Measurements from ENCODE around the gene BRD7.
A peak's percentile ranks its signal among the peaks of the same experiment; 100 is the strongest.
"Not testable (repeated sequence)": the region's sequence is repeated elsewhere in the genome, so short reads cannot be mapped to it uniquely, and the experiment has no call there.

Gene BRD7

DNA sequence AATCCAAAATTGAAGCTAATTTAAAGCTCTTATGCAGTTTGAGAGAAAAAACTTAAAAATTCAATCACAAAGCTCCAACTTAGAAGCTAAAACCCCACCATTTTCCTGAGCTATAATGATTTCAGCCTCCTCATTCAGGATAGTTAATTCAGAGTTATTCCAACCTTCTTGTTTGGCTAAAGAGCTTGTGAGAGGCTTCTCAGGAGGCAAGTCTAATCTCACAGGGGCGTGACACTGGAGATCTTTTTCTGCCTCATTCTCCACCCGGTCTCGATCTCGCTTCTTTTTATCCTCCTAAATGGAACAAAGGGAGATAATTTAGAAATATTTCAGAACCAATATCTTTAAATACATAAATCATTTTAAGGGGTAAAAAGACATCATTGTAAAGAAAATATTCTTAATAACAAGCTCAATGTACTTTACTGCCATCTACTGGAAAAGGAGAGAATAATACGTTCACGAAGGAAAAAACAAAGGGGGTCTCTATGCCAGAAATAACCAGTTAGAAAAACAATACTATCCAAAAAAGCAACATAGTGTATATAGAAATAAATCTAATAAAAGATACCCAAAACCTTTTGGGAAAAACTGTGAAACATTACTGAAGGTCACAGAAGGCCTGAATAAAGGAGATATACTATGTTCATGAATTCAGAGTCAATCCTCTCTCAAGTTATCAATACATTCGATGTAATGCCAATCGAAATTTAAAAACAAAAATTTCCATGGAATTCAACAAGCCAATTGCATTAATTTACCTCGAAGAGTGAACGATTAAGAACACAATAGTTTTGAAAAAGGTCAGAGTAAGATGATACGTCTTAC is 13.9 kb downstream of the BRD7 start:
- DNase-seq, result no peak

DNA sequence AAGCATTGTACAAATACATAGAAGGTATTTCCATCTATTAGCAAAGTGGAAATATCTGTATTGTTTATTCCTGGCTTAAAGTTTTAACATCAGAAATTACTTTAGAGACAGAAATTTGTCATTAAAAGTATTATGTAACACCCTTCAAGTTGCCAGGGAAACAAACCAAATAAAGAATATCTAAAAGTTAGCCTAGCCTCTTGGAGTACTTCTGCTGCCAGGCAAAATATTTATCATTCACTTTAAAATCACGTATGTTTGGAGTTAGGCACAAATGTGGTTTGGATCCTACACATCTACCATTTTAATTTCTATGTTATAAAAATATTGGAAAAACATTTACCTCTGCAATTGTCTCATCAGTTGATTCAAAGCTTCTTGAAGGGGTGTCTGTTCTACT is 14.7 kb downstream of the BRD7 start:
- no peak for DNase-seq

DNA sequence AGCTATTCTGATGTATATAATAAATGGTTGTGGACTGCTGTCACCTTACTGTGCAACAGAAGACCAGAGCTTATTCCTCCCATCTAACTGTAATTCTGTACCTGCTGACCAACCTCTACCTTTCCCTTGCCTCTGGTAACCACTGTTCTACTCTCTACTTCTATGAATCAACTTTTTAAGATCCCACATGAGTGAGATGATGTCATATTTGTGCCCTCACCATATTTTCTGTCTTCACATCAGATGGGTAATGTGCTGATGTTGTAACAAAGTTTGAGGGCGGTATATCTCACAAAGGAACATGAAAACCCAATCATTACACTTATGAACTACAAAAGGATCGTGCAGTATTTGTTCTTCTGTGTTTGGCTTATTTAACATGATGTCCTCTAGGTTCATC is 16.8 kb downstream of the BRD7 start:
- no peak for DNase-seq

DNA sequence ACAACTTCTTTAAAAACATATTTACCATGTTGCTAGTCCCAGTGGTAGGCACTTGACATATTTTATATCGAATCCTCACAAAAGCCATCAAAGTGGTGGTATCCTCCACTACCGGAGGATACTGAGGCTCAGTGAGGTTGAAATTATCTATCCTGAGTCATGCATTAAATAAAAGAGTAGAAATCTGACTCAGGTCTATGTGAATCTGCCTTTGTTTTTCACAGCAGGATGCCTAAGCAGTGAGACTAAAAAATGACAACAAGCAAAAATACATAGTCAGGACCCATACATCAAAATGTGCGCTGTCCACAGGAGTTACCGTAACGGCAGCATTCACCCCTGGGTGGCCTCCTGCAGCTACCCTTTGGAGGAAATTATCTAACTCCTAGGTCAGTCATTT is 17.7 kb downstream of the BRD7 start:
- no peak for DNase-seq

DNA sequence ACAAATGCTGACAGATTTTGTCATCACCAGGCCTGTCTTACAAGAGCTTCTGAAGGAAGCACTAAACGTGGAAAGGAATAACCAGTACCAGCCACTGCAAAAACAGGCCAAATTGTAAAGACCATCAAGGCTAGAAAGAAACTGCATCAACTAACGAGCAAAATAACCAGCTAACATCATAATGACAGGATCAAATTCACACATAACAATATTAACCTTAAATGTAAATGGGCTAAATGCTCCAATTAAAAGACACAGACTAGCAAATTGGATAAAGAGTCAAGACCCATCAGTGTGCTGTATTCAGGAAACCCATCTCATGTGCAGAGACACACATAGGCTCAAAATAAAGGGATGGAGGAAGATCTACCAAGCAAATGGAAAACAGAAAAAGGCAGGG is 23.6 kb downstream of the BRD7 start:
- not testable (repeated sequence) for DNase-seq

DNA sequence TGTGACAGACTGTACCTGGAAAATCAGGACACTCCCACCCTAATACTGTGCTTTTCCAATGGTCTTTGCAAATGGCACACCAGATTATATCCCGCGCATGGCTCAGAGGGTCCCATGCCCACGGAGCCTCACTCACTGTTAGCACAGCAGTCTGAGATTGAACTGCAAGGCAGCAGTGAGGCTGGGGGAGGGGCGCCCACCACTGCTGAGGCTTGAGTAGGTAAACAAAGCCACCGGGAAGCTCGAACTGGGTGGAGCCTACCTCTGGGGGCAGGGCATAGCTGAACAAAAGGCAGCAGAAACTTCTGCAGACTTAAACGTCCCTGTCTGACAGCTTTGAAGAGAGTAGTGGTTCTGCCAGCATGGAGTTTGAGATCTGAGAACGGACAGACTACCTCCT is 25.2 kb downstream of the BRD7 start:
- DNase-seq, result not testable (repeated sequence)

DNA sequence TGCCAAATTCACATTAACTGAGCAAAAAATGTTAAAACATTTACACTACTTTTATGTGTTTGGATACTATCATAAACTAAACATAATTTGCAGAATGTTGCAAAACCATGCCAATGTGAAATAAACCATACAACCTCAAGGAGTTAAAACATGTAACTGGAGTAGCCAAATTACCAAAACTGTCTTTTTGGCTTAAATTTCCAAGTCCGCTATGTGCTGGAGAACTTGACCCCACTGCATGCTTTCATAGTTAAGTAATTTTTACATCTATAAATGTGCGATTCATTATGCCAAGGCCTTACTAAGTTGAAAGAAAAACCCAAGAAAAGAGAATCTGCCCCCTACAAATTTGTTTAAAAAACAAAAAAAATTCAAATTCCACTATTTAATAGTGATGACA is 28.2 kb downstream of the BRD7 start:
- DNase-seq, result no peak

DNA sequence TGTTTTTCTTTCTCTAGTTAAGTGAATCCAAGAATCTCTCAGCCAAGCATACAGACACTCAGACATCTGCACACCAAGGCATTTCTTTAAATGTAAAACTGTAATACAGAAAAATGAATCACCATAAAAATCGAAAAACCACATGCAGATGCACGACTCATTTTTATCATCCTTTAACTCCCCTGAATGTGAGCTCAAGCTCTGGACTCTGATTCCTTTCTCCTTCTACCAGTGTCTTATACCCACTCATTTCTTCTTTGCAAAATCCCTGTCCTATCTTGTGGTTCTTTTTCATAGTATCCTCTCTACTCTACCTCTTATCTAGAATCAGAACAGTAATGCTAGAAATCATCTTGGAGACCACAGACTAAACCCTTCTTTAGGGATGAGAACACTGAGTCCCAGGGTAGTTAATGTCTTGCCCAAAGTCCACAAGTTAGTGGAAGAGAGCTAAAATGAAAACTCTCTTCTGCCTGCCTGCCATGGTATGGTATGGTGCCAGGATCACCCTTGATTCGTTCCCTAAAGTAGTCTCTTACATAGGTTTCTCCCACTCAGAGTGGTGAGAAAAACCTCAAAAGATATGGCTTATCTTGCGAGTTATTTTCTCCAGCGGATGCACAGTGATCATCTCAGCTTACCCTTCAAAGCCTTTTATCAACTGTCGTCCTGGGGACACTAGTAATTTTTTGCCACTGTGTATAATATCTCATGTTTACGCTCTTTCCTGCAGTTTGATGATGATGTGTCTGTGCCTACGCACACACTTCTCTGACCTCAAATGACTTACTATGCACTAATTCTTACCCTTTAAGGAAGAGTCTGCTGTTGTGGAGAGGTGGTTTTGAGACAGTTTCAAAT is 30.2 kb downstream of the BRD7 start:
- DNase-seq, result no peak

DNA sequence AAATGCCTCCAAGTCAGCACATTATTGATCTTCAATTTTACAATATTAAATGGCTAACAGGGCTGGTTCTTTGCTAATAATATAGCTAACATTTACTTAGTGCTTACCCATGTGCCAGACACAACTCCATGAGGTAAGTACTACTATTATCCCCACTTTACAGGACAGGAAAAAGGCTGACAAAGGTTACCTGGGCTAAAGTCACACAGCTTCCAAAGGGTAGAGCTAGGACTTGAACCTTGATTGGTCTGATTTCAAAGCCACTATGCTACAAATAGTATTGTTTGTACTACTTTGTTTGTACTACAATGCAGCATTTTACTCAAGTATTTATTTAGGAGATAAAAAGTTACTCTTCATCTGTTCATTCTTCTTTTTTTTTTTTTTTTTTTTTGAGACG is 31.9 kb downstream of the BRD7 start:
- DNase-seq, result no peak

DNA sequence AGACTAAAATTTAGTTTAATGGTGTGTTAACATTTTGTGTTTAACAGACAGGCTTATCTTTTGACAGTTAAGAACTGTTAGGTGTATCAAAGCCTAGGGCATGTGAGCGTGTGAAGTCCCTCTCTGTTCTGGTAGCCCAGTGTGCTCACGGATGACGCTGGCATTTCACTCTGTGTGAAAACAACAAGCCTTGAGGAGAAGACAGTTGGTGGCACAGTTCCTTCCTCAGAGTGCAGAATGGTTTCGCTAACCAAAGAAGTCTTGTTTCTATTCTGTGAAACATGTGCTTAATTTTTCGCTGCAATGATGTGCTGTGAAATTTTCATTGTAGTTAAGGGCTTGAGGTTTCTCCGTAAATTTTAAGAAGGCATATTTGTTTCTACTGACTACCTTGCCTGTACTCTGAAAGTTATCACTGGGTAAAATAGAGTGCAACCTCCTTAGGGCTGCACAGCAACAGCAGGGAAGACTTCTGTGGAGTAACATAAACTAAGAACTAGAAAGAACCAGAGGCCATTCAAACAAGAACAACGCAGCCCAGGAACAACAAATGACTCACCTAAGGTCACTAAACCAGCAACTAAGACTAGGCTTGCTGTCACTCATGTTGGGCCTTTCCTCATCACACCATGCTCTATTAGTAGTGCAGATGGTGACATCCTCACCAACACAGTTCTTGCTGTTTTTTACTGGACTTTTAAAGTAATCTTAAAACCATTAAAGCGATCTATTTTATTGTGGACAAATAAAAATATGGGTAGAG is 33.4 kb downstream of the BRD7 start:
- no peak for DNase-seq

DNA sequence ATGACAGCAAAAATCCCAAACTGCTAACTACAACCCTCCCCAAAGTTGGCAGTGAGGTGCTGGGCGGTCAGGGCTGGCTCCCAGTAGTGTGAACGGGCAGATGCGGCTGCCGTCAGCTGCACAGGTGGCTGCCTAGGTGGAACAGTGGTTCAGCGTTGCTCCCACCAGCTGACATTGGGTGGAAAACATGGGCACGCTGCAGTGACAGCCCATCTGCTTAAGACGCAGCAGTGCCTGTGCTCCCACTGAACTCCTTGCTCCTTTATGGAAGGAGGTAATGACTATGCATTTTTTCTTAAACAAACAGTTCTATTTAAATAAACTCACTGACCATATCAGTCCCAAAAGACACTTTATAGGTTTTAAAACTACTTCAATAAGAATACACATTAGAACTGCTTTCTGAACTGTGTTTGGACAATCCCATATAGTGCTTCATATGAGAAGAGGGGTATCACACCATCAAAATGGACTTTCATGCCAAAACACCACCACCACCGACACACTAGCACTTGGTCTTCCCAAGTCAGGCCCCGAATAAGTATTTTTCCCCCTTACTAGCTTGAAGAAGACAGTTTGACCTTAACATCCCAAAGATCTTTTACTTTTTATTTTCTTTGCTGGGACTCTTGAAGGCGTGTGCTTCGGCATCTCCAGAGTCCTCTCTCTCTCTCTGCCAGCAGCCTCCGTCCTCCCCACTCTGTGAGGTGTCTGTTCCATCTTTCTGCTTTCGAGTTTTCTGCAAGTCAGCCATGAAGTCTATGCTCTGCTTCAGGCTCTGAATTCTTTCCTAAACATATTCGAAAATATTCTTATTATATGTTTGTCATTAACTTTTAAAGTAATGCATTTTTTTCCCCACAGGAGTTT is 34.4 kb downstream of the BRD7 start:
- DNase-seq, result no peak

DNA sequence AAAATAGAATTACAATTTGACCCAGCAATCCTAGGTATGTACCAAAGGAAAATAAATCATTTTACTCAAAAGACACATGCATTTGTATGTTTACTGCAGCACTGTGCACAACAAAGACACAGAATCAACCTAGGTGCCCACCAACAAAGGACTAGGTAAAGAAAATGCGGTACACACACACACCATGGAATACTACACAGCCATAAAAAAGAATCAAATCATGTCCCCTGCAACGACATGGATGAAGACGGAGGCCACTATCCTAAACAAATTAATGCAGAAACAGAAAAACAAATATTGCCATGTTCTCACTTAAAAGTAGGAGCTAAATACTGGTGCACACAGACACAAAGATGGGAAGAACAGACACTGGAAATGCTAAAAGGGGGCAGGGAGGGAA is 36.2 kb downstream of the BRD7 start:
- no peak for DNase-seq

DNA sequence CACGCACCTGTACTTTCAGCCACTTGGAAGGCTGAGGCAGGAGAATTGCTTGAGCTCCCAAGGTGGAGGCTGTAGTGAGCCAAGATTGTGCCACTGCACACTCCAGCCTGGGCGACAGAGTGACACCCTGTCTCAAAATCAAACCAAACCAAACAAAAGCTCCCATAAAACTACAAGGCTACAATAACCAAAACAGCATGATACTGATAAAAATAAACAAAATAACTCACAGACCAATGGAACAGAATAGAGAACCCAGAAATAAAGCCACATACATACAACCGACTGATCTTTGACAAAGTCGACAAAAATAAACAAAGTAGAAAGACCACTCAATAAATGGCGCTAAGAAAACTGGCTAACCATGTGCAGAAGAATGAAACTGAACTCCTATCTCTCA is 37.2 kb downstream of the BRD7 start:
- no peak for DNase-seq

DNA sequence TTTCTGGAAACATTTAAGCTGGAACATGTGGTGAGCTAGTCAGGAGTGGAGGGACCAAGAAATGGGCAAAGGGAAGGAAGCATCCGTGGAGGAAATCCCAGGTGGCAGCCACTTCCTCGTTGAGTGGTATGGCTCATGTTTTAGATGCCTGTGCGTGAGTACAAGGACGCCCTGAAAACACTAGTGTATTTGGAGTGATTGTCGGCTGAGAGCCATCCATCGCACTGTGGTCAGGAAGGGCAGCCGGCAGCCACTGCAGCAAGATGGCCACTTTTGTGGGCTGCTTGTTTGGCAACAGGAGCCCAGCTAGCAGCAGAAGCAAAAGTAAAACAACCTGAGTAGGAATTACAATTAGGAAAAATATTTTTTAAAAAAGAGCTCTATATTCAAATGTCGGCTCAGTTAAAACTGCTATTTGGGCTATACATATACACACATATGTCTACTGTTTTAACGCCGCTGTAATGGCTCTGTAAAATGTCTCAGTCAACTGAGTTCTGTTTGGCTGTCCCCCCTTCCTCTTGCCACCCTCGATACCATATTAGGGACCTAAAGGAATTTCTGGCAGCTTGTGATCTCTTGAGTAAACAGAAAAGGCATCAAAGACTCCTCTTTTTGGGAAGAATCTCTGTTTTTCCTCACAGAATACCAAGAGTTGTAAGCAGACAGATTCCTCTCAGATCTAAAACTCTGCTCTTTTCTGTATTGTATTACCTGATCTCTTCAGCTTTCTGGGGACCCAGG is 39.2 kb downstream of the BRD7 start:
- DNase-seq, result no peak

DNA sequence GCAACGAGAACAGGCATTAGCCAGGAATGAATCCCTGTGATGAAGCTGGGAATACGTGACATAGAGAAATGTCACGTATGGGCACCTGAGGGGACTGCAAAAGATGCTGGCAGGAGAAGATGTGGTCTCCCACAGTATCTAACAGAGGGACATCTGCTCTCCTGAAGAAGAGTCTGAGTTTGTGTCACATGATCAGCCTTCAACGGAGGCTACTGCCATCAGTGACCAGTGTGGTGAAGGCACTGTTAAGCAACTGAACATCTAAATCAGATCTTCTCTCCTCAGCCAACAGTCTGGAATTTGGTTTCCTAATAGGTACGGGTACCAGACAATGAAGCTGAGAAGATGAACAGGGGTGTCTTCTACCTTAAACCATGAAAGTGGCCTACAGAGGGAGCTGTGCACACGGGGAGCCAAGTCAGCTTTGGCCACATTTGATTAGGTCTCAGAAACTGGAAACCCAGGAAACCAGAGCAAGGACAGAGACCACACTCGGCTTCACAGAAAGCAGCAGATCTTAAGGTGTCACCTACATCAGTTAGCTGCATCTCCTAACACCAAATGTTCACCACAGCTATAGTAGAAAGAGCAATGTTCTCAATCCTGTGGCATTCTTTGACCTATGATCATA is 41.8 kb downstream of the BRD7 start:
- peak in 1 of 14 donors; percentile 24 for DNase-seq

DNA sequence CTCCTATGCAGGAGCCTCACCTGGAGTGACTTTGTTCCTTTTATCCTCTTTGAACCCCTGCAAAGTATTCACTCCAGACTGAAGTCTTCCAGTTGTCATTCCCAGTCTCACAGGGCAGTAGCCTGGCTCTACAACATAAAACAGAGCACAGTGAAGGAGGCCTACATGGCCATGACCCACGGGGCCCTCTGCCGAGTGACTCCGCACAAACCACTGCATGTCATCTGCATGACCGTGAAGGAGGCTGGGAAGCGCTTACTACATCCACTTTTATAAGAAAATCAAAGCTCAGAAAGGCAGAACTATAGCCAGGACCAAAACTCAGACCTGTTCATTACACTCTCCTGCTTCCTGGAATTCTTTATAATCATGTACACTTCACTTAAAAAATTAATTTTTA is 42.5 kb downstream of the BRD7 start:
- DNase-seq, result no peak

DNA sequence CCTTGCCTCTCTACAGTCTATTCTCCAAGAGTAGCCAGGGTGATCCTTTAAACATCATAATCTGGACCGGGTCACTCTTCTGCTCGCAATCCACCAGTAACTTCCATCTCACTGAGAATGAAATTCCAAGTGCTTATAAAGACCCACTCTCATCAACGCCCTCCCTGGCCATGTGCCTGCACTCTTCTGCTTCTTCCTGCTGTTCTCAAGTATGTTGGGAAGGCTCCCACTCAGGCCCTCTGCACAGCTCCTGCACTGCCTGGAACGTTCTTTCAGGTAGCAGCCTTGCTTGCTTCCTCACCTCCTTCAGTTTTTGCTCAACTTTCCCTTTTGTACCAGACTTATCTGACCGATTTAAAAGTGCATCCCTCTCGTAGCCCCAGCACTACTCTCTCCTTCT is 44.4 kb downstream of the BRD7 start:
- no peak for DNase-seq

DNA sequence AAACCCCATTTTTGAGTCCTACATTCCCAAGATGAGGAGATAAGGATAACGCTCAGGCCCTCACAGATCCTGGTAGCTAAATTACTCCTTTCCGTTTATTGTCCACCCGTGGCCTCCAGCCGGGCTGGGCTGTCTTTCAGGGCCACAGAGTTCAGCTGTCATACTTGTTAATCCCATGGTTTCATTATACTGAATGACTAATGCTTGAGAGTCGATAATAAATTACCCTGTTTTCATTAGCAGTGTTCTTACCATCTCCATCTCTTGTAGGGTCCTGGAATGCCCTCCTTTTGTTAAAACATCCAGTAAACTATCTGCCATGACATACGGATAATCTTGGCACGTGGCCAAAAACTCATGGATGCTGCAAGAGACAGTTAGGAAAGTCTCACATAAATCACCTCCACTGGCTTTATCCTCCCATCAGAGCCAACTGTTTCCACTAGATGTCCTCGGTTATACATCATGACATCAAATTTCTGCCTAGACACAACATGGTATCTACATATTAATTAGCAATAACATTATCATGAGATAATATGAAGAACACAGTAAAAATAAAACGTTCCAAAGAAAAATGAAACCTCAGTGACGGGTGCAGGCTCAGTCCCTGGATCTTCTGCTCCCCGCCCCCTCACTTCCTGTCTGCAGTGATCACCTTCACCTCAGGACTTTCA is 45.3 kb downstream of the BRD7 start:
- DNase-seq, result no peak

DNA sequence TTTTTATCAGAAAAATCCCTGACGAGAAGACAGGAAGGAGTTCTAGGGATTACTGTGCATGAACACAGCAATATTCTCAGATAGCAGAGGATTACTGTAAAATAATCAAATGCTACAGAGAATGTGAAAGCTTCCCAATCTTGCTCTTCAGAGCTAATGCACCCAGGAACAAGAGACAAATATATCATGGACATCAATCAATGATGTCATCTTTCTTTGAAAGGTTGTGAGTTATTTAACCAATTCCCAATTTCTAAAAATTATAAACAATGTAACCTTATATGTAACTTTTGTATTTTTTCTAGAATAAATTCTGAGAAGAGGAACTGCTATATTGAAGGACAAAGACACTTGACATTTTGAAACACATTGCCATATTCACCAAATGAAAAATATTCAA is 46.5 kb downstream of the BRD7 start:
- DNase-seq, result no peak

DNA sequence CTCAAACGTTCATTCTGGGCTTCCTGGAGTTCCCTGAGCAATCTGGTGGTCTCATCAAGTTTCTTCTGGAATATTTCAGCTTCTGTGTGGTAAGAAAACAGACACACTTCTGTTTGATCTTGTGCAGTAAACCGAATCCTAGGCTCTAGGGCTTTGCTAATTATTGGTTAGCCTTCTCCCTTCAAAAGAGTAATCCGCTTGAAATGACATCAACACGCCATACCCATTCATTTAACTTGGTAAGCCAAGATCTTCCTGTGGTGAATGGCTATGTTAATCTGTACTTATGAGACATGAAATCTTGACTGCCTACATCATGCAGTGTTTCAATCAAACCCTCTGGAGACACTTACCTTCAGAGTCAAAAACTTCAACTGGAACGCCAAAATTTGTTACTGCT is 48.5 kb downstream of the BRD7 start:
- DNase-seq, result no peak

All from C1 segment of cervical spinal cord (tissue), 14 donors.